K562 (cell line): ENCODE data around the gene RTP3. TPM values are rescaled to one million over a fixed set of nuclear protein-coding genes. Genes with fewer than 3 reads are reported as not detected.

ENCODE experiments used
- ASH1L ChIP-seq: fragments of 450-650 bp; IDR thresholded peaks from 2 replicates; pipeline ENCODE4 v1.6.1; 2018; ENCODE audit warnings: borderline replicate concordance, mild to moderate bottlenecking, low read depth; ENCODE audit not compliant: partially characterized antibody
- BMI1 ChIP-seq: fragments of 150-350 bp; IDR thresholded peaks from 2 replicates; pipeline ENCODE4 v1.6.1; 2014; ENCODE audit warnings: low read length
- FOXA1 ChIP-seq: fragments of 450-650 bp; IDR thresholded peaks from 2 replicates; pipeline ENCODE4 v1.6.1; 2016; ENCODE audit warnings: mild to moderate bottlenecking, borderline replicate concordance
- FOXP4 ChIP-seq: sonication (generic); formaldehyde crosslinking; IDR thresholded peaks from 2 replicates; pipeline ENCODE4 v1.8.0; 2022; ENCODE audit warnings: mild to moderate bottlenecking, missing genetic modification reagents, borderline replicate concordance
- MTA1 ChIP-seq: fragments of 450-650 bp; IDR thresholded peaks from 2 replicates; pipeline ENCODE4 v1.6.1; 2017; ENCODE audit warnings: borderline replicate concordance
- NFIC ChIP-seq: fragments of 450-650 bp; IDR thresholded peaks from 2 replicates; pipeline ENCODE4 v1.6.1; 2017; ENCODE audit warnings: mild to moderate bottlenecking, inconsistent platforms
- RBM25 ChIP-seq: fragments of 200-400 bp; formaldehyde crosslinking; IDR thresholded peaks from 2 replicates; pipeline ENCODE4 v1.6.1; 2018; ENCODE audit warnings: low read length, low read depth, moderate library complexity; ENCODE audit not compliant: severe bottlenecking
- THRB ChIP-seq: fragments of 450-650 bp; formaldehyde crosslinking; conservative IDR thresholded peaks from 2 replicates; pipeline ENCODE4 v1.4.0; 2022; ENCODE audit warnings: mild to moderate bottlenecking, missing genetic modification characterization
- ZBTB40 ChIP-seq, 2 experiments: fragments of 450-650 bp in 1 of 2; sonication (generic) in 1 of 2; formaldehyde crosslinking in 1 of 2; IDR thresholded peaks; 2 replicates each; pipeline versions ENCODE4 v1.7.1 to v1.9.0; 2016 to 2022; ENCODE audit warnings: inconsistent platforms in 1 of 2, mild to moderate bottlenecking in 1 of 2, missing genetic modification reagents in 1 of 2
- ZKSCAN1 ChIP-seq: fragments of 150-350 bp; IDR thresholded peaks from 2 replicates; pipeline ENCODE4 v1.6.1; 2016; ENCODE audit warnings: low read depth, low read length
- ZNF280B ChIP-seq: fragments of 250-450 bp; sonication (Bioruptor Pico); IDR thresholded peaks from 2 replicates; pipeline ENCODE4 v1.5.1; 2021; ENCODE audit warnings: mild to moderate bottlenecking
- polyA plus RNA-seq, 8 experiments: library from polyadenylated mRNA; depleted of rRNA in 4 of 8; stranded (reverse) in 5 of 8; unstranded in 3 of 8; fragments of >200 nt; fragmentation: Nextera tagmentation in 2 of 8; fragmentation: Illumina TruSeq in 1 of 8; extraction: Ambion mirVana in 2 of 8; extraction: Trizol in 1 of 8; gene quantifications; 2 replicates each; pipeline versions ENCODE4 v1.2.1 to v1.2.3, GENCODE V29; 2011 to 2014; ENCODE audit warnings: inconsistent platforms in 1 of 8, missing spikeins in 1 of 8
- total RNA-seq, 7 experiments: library from RNA; depleted of rRNA in 6 of 7; stranded (reverse); fragments of >200 nt in 6 of 7; fragmentation: Illumina TruSeq in 2 of 7; extraction: Trizol in 2 of 7; gene quantifications; 2 replicates each; pipeline versions ENCODE4 v1.2.1 to v1.2.3, GENCODE V29; 2011 to 2021; ENCODE audit warnings: low replicate concordance in 1 of 7

The RTP3 gene
- total and polyA plus RNA-seq, 9 of the 15 experiments (the other 6 are each of a cell fraction or from before 2014, with no cell fraction given), result not detected

GRCh38 chr3:46488735-46489361 is 8.9 kb upstream of the RTP3 start (continued):
- TF ChIP-seq ZNF280B (CRISPR knock-in tag), result no peak
- no peak for TF ChIP-seq RBM25
- 0 out of 2 replicates have a peak, but pooled peaks have one; percentile 22 for TF ChIP-seq NFIC
- no peak for TF ChIP-seq ASH1L
- no peak for TF ChIP-seq FOXA1
- no peak for TF ChIP-seq MTA1
- TF ChIP-seq ZKSCAN1, result peak; percentile 87
- TF ChIP-seq FOXP4 (CRISPR knock-in tag), result no peak
- TF ChIP-seq ZBTB40 (IDR thresholded peaks at IDR 0.05), result peak; percentile 22; the same call in 1 of the 2 replicates
- no peak for TF ChIP-seq ZBTB40 (CRISPR knock-in tag; IDR thresholded peaks at IDR 0.05)
- 0 out of 2 replicates have a peak, but pooled peaks have one; percentile 40 for TF ChIP-seq THRB
- peak; percentile 69; the same call in 1 of the 2 replicates for TF ChIP-seq BMI1
